ENCODE data around the gene PSMD5.

The PSMD5 gene

GRCh38 chr9:120768247-120768646 is 74.5 kb downstream of the PSMD5 start:
- Histone ChIP-seq H3K4me1 (ENCODE audit: insufficient read depth, low read length) (no peaks in the 10 kb centered on the region), H3K27me3 (ENCODE audit: insufficient read depth, low read length, poor library complexity) (no peaks in the 10 kb centered on the region), H3K9me3 (ENCODE audit: insufficient read depth, low read length, severe bottlenecking) (no peaks in the 10 kb centered on the region), H3K27ac (ENCODE audit: low read length) (no peak overlapping the region), H3K36me3 (ENCODE audit: insufficient read depth, low read length) (peaks cover 81% of the 10 kb centered on the region), H2AFZ (ENCODE audit: low read depth, low read length) (no peak overlapping the region), H4K20me1 (ENCODE audit: insufficient read depth, low read length) (no peaks in the 10 kb centered on the region), H3K9ac (ENCODE audit: low read depth, low read length) (no peak overlapping the region), H3K4me3 (ENCODE audit: low read depth in 1 of 2, low read length in 2 of 2) (no peak overlapping the region), H3K79me2 (ENCODE audit: insufficient read depth, low read length) (no peaks in the 10 kb centered on the region), H3K4me2 (ENCODE audit: insufficient read depth, low read length) (no peak overlapping the region)
- DNase-seq (no peak), ATAC-seq (ENCODE audit: insufficient read depth, low read depth) (no peak)
- TF ChIP-seq, protein P1, sequence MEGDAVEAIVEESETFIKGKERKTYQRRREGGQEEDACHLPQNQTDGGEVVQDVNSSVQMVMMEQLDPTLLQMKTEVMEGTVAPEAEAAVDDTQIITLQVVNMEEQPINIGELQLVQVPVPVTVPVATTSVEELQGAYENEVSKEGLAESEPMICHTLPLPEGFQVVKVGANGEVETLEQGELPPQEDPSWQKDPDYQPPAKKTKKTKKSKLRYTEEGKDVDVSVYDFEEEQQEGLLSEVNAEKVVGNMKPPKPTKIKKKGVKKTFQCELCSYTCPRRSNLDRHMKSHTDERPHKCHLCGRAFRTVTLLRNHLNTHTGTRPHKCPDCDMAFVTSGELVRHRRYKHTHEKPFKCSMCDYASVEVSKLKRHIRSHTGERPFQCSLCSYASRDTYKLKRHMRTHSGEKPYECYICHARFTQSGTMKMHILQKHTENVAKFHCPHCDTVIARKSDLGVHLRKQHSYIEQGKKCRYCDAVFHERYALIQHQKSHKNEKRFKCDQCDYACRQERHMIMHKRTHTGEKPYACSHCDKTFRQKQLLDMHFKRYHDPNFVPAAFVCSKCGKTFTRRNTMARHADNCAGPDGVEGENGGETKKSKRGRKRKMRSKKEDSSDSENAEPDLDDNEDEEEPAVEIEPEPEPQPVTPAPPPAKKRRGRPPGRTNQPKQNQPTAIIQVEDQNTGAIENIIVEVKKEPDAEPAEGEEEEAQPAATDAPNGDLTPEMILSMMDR (IDR thresholded peaks at IDR 0.05; ENCODE audit: borderline replicate concordance, extremely low read depth, low read length, poor library complexity, severe bottlenecking): no peak
- TF ChIP-seq EZH2 (IDR thresholded peaks at IDR 0.05; ENCODE audit: borderline replicate concordance, low read depth, low read length, severe bottlenecking): no peak

DNA sequence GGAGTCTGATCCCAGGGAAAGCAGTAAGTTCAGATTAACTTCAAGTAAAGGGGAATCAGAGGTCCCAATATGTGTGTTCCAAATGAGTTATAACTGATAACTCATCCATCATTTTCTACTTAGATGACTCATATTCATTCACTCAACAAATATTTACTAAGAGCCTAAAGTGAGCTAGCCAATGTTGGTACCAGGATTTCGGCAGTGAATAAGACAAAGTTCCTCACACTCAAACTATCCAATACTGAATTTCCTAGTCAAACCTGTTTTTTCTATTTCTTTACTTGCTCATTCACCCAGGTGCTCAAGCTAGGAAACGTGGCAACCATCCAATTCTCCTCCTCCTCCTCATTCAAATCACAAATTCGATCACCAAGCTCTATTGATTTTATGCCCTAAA is 75.3 kb downstream of the PSMD5 start:
- no peaks in the 10 kb centered on the region for H3K9me3 ChIP-seq (ENCODE audit: insufficient read depth, low read length, severe bottlenecking)
- DNase-seq (no peak), ATAC-seq (ENCODE audit: insufficient read depth, low read depth) (no peak)
- H4K20me1 ChIP-seq (ENCODE audit: insufficient read depth, low read length): no peaks in the 10 kb centered on the region
- H3K4me1 ChIP-seq (ENCODE audit: insufficient read depth, low read length): no peaks in the 10 kb centered on the region
- no peak overlapping the region for H3K27ac ChIP-seq (ENCODE audit: low read length)
- H3K36me3 ChIP-seq (ENCODE audit: insufficient read depth, low read length): peaks cover 81% of the 10 kb centered on the region
- no peak overlapping the region for H3K9ac ChIP-seq (ENCODE audit: low read depth, low read length)
- H3K27me3 ChIP-seq (ENCODE audit: insufficient read depth, low read length, poor library complexity): no peaks in the 10 kb centered on the region
- TF ChIP-seq, protein P1 (IDR thresholded peaks at IDR 0.05; ENCODE audit: borderline replicate concordance, extremely low read depth, low read length, poor library complexity, severe bottlenecking): no peak
- no peak for TF ChIP-seq EZH2 (IDR thresholded peaks at IDR 0.05; ENCODE audit: borderline replicate concordance, low read depth, low read length, severe bottlenecking)
- H2AFZ ChIP-seq (ENCODE audit: low read depth, low read length): no peak overlapping the region
- H3K4me3 ChIP-seq (ENCODE audit: low read depth in 1 of 2, low read length in 2 of 2): no peak overlapping the region
- no peak overlapping the region for H3K4me2 ChIP-seq (ENCODE audit: insufficient read depth, low read length)
- H3K79me2 ChIP-seq (ENCODE audit: insufficient read depth, low read length): no peaks in the 10 kb centered on the region
